Gastroesophageal sphincter (tissue), 3 donors: ENCODE data around the gene CD40.

ENCODE experiments used
- CTCF ChIP-seq, 4 experiments: fragments of 200-600 bp in 2 of 4; fragments of 450-650 bp in 2 of 4; sonication (generic) in 1 of 4; IDR thresholded peaks; one replicate each; pipeline ENCODE4 v1.5.1; 2017 to 2019; ENCODE audit warnings: antibody characterized with exemption in 4 of 4, mild to moderate bottlenecking in 2 of 4, moderate library complexity in 2 of 4
- EP300 ChIP-seq: sonication (generic); formaldehyde crosslinking; IDR thresholded peaks from one replicate; pipeline ENCODE4 v1.6.1; 2017; ENCODE audit warnings: antibody characterized with exemption, mild to moderate bottlenecking

- no peak for TF ChIP-seq CTCF (IDR thresholded peaks at IDR 0.05)
- TF ChIP-seq EP300: no peak
Observed at GRCh38 chr20:46133886-46134654, 16.0 kb downstream of the CD40 start.
